Upper lobe of left lung (tissue), 4 donors: Measurements from ENCODE around the gene MOXD1.

Experiments used
- CTCF ChIP-seq, 6 experiments: fragments of 450-650 bp in 4 of 6; fragments of 200-600 bp in 2 of 6; sonication (generic) in 2 of 6; IDR thresholded peaks; one replicate each; pipeline ENCODE4 v1.5.1; 2016 to 2019; ENCODE audit warnings: antibody characterized with exemption in 6 of 6
- POLR2A ChIP-seq, 4 donors: fragments of 450-650 bp; IDR thresholded peaks; one replicate each; pipeline ENCODE4 v1.5.1; 2016 to 2017; ENCODE audit warnings: antibody characterized with exemption in 4 of 4, mild to moderate bottlenecking in 2 of 4

- no peak for TF ChIP-seq CTCF (IDR thresholded peaks at IDR 0.05)
- TF ChIP-seq POLR2A (IDR thresholded peaks at IDR 0.05): no peak
Observed at GRCh38 chr6:132282696-132283095, 118.6 kb downstream of the MOXD1 start.
